ENCODE data around the gene ELFN2.

ELFN2 gene

GRCh38 chr22:37377927-37378326 lies 49.4 kb downstream of the ELFN2 start:
- no peak overlapping the region for H3K4me3 ChIP-seq (ENCODE audit: low read length)
- no peak for DNase-seq (ENCODE audit: low read depth)
- no peak for TF ChIP-seq CTCF (conservative IDR thresholded peaks at IDR 0.05; ENCODE audit: low read depth, low read length)

GRCh38 chr22:37377138-37377537 lies 50.1 kb downstream of the ELFN2 start:
- H3K4me3 ChIP-seq (ENCODE audit: low read length): no peak overlapping the region
- no peak for DNase-seq (ENCODE audit: low read depth)
- TF ChIP-seq CTCF (conservative IDR thresholded peaks at IDR 0.05; ENCODE audit: low read depth, low read length): no peak

- no peak overlapping the region for H3K4me3 ChIP-seq (ENCODE audit: low read length)
- TF ChIP-seq CTCF (conservative IDR thresholded peaks at IDR 0.05; ENCODE audit: low read depth, low read length): no peak
Measured at GRCh38 chr22:37376643-37377042, 50.6 kb downstream of the ELFN2 start.

GRCh38 chr22:37375801-37376200 lies 51.5 kb downstream of the ELFN2 start:
- no peak for DNase-seq (ENCODE audit: low read depth)
- no peak for TF ChIP-seq CTCF (conservative IDR thresholded peaks at IDR 0.05; ENCODE audit: low read depth, low read length)
- no peak overlapping the region for H3K4me3 ChIP-seq (ENCODE audit: low read length)

More at GRCh38 chr22:37376643-37377042, 50.6 kb downstream of the ELFN2 start:
- no peak for DNase-seq (ENCODE audit: low read depth)

- no peak for TF ChIP-seq CTCF (conservative IDR thresholded peaks at IDR 0.05; ENCODE audit: low read depth, low read length)
- no peak overlapping the region for H3K4me3 ChIP-seq (ENCODE audit: low read length)
- DNase-seq (ENCODE audit: low read depth): no peak
Measured at GRCh38 chr22:37374571-37374970, 52.7 kb downstream of the ELFN2 start.

GRCh38 chr22:37373451-37373850 lies 53.8 kb downstream of the ELFN2 start:
- no peak overlapping the region for H3K4me3 ChIP-seq (ENCODE audit: low read length)
- DNase-seq (ENCODE audit: low read depth): no peak
- TF ChIP-seq CTCF (conservative IDR thresholded peaks at IDR 0.05; ENCODE audit: low read depth, low read length): no peak

- no peak for DNase-seq (ENCODE audit: low read depth)
- no peak for TF ChIP-seq CTCF (conservative IDR thresholded peaks at IDR 0.05; ENCODE audit: low read depth, low read length)
- H3K4me3 ChIP-seq (ENCODE audit: low read length): no peak overlapping the region
Measured at GRCh38 chr22:37371911-37372310, 55.4 kb downstream of the ELFN2 start.

Measured in retinal pigment epithelial cell (primary cell).